Endodermal cell (in vitro differentiated cells): ENCODE data around the gene SOX11. TPM values are rescaled to one million over a fixed set of nuclear protein-coding genes. Genes with fewer than 3 reads are reported as not detected.
A peak's percentile ranks its signal among the peaks of the same experiment; 100 is the strongest.

Experiments used
- DNase-seq: peaks from one replicate; pipeline ENCODE4 v3.0.0-alpha.2; 2017
- H3K27ac ChIP-seq: 2 replicates; pipeline ENCODE4 v1.5.1; 2013; ENCODE audit warnings: mild to moderate bottlenecking, low read depth, low read length, moderate library complexity
- H3K27me3 ChIP-seq: 2 replicates; pipeline ENCODE4 v1.6.1; 2013; ENCODE audit warnings: mild to moderate bottlenecking, low read length, moderate library complexity; ENCODE audit not compliant: insufficient read depth, control insufficient read depth, poor library complexity, severe bottlenecking
- H3K36me3 ChIP-seq: 2 replicates; pipeline ENCODE4 v1.7.0; 2013; ENCODE audit warnings: mild to moderate bottlenecking, low read length, moderate library complexity; ENCODE audit not compliant: control insufficient read depth, insufficient read depth
- H3K4me1 ChIP-seq: one replicate; pipeline ENCODE4 v1.7.0; 2013; ENCODE audit warnings: low read length; ENCODE audit not compliant: control insufficient read depth, insufficient read depth
- H3K4me3 ChIP-seq: 2 replicates; pipeline ENCODE4 v1.5.1; 2013; ENCODE audit warnings: mild to moderate bottlenecking, low read length, moderate library complexity
- H3K9ac ChIP-seq: 2 replicates; pipeline ENCODE4 v1.6.1; 2013; ENCODE audit warnings: mild to moderate bottlenecking, low read length, moderate library complexity; ENCODE audit not compliant: poor library complexity, severe bottlenecking; ENCODE audit errors: extremely low read depth
- H3K9me3 ChIP-seq: 2 replicates; pipeline ENCODE4 v1.6.1; 2013; ENCODE audit warnings: mild to moderate bottlenecking, low read length, moderate library complexity; ENCODE audit not compliant: control insufficient read depth
- H3K27ac Mint-ChIP-seq: 2 replicates; pipeline ENCODE4 v1.8.0; 2020; ENCODE audit warnings: mixed read lengths
- H3K27me3 Mint-ChIP-seq: 2 replicates; pipeline ENCODE4 v1.8.0; 2021; ENCODE audit warnings: mild to moderate bottlenecking, mixed read lengths; ENCODE audit not compliant: insufficient read depth
- H3K36me3 Mint-ChIP-seq: 2 replicates; pipeline ENCODE4 v1.8.0; 2020; ENCODE audit warnings: low read depth, mixed read lengths
- H3K4me1 Mint-ChIP-seq: 2 replicates; pipeline ENCODE4 v1.8.0; 2020; ENCODE audit warnings: mixed read lengths
- H3K4me3 Mint-ChIP-seq: 2 replicates; pipeline ENCODE4 v1.8.0; 2020; ENCODE audit warnings: mild to moderate bottlenecking, moderate library complexity, mixed read lengths
- H3K9me3 Mint-ChIP-seq: 2 replicates; pipeline ENCODE4 v1.8.0; 2020; ENCODE audit warnings: mild to moderate bottlenecking, mixed read lengths
- WGBS, 2 experiments: methylation state at CpG; one replicate each; pipeline versions ENCODE4 v1.1.5 to v1.1.7; 2013; ENCODE audit warnings: missing lambda C conversion rate in 2 of 2, mixed read lengths in 1 of 2; ENCODE audit not compliant: insufficient coverage in 1 of 2, insufficient read length in 1 of 2; 5-methylcytosine and 5-hydroxymethylcytosine counted together
- total RNA-seq, 2 donors: library from RNA; stranded (reverse); fragmentation: NEBNext Ultra II Directional in 1 of 2; extraction: Animal tissue kit (Norgen Biotek cat#: 25700) in 1 of 2; gene quantifications; 2 replicates in 1 of 2; 3 replicates in 1 of 2; pipeline ENCODE4 v1.2.1, GENCODE V29; 2021
- TF ChIP-seq, protein P1 (sequence below): fragments of 200-600 bp; sonication (generic); conservative IDR thresholded peaks from 2 replicates; pipeline ENCODE4 v1.5.0; 2021; ENCODE audit warnings: antibody characterized with exemption, mild to moderate bottlenecking

Gene SOX11
- total RNA-seq, 2 donors from 2014 or later = 35.9 to 48.9 TPM

DNA sequence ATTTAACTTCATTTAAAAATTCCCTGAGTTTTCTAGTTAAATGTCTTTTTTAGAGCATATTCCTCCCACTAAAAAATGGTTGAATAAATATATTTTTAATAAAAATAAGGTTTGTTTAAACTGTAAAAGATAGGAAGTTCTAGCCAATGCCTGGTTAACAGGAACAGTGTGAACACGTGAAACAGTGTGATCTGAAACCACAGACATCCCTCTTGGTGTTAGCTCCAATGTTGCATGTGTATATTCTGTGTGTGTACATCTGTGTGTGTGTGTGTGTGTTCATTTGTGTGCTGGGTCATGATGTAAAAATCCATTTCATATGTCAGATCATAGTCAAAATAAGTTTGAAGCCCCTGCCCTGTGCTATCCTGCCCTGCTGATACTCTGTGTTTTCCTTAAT, 6.1 kb upstream of the SOX11 start:
- peaks cover 7% of the 10 kb centered on the region for H3K4me1 Mint-ChIP-seq
- H3K36me3 ChIP-seq = no peaks in the 10 kb centered on the region
- no peak overlapping the region for H3K27ac Mint-ChIP-seq
- H3K4me3 Mint-ChIP-seq = no peak overlapping the region
- no peak overlapping the region for H3K9ac ChIP-seq
- H3K27ac ChIP-seq = no peak overlapping the region
- 96% methylated on average over 1 of the region's 1 CpG; no CpG with 5 or more reads in 1 of the 2 experiments for WGBS, 2 experiments
- H3K27me3 ChIP-seq = no peaks in the 10 kb centered on the region
- no peaks in the 10 kb centered on the region for H3K36me3 Mint-ChIP-seq
- H3K4me1 ChIP-seq = no peaks in the 10 kb centered on the region
- DNase-seq = no peak
- no peak overlapping the region for H3K4me3 ChIP-seq
- H3K9me3 Mint-ChIP-seq = no peaks in the 10 kb centered on the region
- no peaks in the 10 kb centered on the region for H3K9me3 ChIP-seq
- H3K27me3 Mint-ChIP-seq = peaks cover 15% of the 10 kb centered on the region
- TF ChIP-seq, protein P1, sequence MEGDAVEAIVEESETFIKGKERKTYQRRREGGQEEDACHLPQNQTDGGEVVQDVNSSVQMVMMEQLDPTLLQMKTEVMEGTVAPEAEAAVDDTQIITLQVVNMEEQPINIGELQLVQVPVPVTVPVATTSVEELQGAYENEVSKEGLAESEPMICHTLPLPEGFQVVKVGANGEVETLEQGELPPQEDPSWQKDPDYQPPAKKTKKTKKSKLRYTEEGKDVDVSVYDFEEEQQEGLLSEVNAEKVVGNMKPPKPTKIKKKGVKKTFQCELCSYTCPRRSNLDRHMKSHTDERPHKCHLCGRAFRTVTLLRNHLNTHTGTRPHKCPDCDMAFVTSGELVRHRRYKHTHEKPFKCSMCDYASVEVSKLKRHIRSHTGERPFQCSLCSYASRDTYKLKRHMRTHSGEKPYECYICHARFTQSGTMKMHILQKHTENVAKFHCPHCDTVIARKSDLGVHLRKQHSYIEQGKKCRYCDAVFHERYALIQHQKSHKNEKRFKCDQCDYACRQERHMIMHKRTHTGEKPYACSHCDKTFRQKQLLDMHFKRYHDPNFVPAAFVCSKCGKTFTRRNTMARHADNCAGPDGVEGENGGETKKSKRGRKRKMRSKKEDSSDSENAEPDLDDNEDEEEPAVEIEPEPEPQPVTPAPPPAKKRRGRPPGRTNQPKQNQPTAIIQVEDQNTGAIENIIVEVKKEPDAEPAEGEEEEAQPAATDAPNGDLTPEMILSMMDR = no peak

DNA sequence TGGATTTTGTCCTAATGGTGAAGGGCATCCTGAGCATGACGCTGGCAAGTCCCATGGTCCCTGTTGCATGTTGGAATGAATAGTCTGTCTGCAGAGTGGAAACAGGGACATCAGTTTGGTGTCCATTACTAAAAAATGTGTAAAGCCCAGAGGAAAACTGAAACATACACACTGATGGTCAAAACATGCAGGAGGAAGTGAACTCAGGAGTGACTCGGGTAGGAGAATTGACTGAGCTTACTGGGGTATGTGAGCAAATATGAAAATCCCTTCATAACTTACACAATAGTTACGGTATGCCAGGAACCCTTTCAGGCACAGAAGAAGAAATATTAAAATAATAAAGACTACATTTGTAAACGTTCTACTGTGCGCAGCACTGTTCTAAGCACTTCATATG, 5.6 kb upstream of the SOX11 start:
- DNase-seq = no peak
- Mint-ChIP-seq H3K36me3 (no peaks in the 10 kb centered on the region), H3K27ac (no peak overlapping the region), H3K4me3 (no peak overlapping the region), H3K27me3 (peaks cover 15% of the 10 kb centered on the region), H3K4me1 (peaks cover 7% of the 10 kb centered on the region), H3K9me3 (no peaks in the 10 kb centered on the region)
- Histone ChIP-seq H3K27ac (no peak overlapping the region), H3K4me1 (no peaks in the 10 kb centered on the region), H3K4me3 (no peak overlapping the region), H3K9ac (no peak overlapping the region), H3K9me3 (no peaks in the 10 kb centered on the region), H3K36me3 (no peaks in the 10 kb centered on the region), H3K27me3 (no peaks in the 10 kb centered on the region)
- 73 to 85% methylated on average over 2 to 4 of the region's 5 CpGs for WGBS, 2 experiments
- TF ChIP-seq, protein P1 = no peak

DNA sequence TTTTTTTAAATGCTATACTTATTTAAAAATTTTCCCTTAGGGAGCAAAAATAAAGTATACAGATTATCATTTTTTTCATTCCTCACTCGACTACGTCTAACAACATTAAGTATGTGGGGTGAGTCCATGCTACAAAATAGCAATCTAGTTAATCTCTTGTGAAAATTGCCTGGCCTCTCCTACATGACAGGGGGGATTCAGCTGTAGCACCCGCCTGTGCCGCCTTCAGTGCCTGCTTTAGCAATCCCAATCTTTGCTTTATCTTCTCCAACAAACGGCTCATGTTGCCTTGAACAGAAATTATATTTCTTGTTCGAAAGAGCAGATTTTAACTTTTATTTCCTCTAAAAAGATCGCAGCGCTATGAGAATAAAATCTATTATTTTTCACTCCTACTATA, 2.4 kb upstream of the SOX11 start:
- H3K4me1 ChIP-seq = no peaks in the 10 kb centered on the region
- TF ChIP-seq, protein P1 = no peak
- H3K27ac ChIP-seq = peak overlapping the region; percentile 99
- DNase-seq = no peak
- H3K4me3 ChIP-seq = peak overlapping the region; percentile 99
- no peaks in the 10 kb centered on the region for H3K36me3 Mint-ChIP-seq
- H3K36me3 ChIP-seq = no peaks in the 10 kb centered on the region
- no peaks in the 10 kb centered on the region for H3K27me3 ChIP-seq
- H3K4me3 Mint-ChIP-seq = peak overlapping the region; percentile 94
- H3K9me3 ChIP-seq = no peaks in the 10 kb centered on the region
- H3K27ac Mint-ChIP-seq = no peak overlapping the region
- 56 to 67% methylated on average over 4 to 8 of the region's 8 CpGs for WGBS, 2 experiments
- peaks cover 14% of the 10 kb centered on the region for H3K4me1 Mint-ChIP-seq
- no peaks in the 10 kb centered on the region for H3K9me3 Mint-ChIP-seq
- H3K27me3 Mint-ChIP-seq = peaks cover 14% of the 10 kb centered on the region
- H3K9ac ChIP-seq = peak overlapping the region; percentile 85
